Mucosa of gallbladder (tissue), 1 donor: ENCODE measurements around the gene HDGFL1. TPM values are rescaled to one million over a fixed set of nuclear protein-coding genes. Genes with fewer than 3 reads are reported as not detected.

Experiments used
- DNase-seq: peaks from one replicate; pipeline ENCODE4 v3.0.0-alpha.2; 2020; ENCODE audit warnings: low spot score
- total RNA-seq: library from RNA; stranded (reverse); gene quantifications from one replicate; pipeline ENCODE4 v1.2.1, GENCODE V29; 2021
- donor health status: DM: no; HTN: no; CAD: no.

HDGFL1 gene
- total RNA-seq, 1 donor from 2014 or later = not detected

DNA sequence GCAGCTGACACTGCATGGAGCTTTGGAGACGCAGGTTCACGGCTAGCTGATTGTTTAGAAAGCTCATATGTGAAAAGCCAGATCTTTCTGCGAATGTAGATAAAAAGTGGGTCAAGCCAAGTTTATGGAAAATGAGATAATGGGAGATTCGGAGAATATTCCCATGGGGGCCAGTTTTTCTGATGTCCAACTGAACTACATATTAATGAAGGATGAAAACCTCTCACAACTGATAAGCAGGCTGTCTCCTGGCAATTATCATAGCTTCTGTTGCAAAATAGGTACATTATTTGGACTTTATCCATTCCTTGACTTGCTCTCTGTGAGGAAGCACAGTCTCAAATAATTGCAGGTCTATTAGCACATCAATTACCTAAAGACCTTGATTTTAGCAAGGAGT lies 21.1 kb downstream of the HDGFL1 start:
- no peak for DNase-seq

DNA sequence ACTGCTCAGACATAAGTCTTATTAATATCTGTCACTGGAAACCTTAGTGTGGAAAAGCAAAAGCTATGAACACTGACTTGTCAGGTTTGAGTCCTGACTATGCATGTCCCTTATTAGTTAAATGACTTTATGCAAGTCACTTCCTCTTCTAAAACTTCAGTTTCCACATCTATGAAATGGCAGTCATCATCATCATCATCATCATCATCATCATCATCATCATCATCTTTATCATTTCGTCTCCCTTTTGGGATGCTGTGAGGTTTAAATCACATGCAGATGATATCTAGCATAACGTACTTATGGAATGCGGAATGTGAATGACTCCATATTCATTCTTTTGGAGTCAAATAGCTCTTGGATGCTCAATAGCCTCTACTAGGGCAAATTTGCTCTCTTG lies 24.5 kb downstream of the HDGFL1 start:
- no peak for DNase-seq

DNA sequence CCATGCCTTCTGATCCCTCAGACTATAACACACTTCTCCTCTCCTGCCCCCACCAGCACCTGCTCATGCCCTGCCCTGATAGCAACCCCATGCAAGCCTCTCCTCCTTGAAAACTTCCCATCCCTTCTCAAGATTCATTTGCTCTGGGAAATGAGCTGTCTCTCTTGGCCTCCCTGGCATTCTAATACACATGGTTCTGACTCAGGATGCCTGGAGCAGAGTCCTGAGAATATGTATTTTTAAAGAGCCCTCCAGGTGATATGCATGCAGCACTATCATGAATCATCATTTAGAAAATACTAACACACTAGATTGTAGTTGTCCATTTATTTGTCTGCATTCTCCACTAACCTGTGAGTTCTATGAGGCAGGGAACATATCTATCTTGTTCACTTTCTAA lies 26.6 kb downstream of the HDGFL1 start:
- DNase-seq = no peak

DNA sequence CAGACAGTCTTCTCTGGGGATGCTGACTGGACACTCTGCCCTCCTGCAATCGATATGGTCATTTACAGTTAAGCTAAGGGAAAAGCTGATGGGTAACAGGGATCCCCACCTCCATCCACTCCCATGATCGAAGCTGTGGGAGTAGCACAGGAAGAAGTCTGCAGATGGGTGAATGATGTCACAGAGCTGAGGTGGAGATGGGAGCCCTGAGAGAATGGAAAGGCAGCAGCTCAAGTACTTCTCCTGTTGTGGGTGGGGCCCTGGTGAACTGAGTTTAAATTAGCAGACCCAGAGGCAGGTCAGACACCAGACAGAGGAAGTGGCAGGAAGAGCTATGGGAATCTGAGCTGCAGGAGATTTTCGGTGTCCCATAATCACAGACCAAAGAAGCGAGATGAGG lies 29.0 kb downstream of the HDGFL1 start:
- no peak for DNase-seq

DNA sequence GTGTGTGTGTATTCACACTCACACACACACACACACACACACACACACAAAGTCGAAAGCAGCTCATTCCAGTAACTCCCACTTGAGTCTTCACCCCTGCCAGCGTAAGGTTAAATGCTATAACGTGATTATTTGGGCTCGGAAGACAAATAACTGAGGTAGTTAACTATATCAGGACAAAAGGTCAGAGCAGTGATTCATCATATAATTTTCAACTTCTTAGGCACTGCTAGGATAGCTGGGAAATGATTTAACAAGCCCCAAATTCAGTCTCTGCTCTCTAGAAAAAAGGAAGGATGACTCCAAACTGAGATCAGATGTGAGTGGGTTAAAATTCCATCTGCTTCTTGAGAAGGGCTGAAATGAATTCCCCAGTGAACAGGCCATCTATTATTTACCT lies 30.7 kb downstream of the HDGFL1 start:
- no peak for DNase-seq

DNA sequence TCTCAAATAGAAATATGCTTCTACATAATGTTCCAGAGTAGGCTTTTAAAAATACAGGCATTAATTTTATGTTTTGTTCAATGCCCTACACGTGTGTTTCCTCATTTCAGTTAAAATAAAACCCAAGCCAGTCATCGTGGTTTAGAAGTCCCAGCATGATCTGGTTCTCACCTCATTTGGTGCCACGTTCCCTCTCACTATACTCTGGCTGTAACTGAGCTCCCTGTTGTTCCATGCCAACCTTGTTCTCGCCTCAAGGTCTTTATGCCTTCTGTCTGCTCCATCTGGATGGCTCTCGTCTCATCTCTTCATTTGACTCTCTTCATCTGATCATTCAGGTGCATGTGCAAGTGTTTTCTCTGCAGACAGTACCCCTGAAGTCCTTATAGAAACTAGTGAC lies 32.6 kb downstream of the HDGFL1 start:
- DNase-seq = no peak

DNA sequence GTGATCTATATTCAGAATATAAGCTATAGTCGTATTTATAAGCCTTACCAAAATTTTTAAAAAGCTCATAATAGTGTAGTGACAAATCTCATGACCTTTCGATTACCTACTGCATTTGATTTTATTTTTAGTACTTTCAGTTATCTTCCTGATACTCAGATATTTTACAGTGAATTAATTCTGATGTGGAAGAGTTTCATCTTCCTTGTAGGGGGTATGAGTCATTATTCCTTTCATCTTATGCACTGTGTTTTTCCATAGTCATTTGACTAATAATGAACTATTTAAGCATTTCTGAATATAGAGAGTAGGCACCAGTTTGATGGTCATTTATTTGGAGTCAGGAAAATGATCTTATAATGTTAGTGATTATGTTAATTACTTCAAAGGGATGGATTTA lies 36.4 kb downstream of the HDGFL1 start:
- DNase-seq = no peak

DNA sequence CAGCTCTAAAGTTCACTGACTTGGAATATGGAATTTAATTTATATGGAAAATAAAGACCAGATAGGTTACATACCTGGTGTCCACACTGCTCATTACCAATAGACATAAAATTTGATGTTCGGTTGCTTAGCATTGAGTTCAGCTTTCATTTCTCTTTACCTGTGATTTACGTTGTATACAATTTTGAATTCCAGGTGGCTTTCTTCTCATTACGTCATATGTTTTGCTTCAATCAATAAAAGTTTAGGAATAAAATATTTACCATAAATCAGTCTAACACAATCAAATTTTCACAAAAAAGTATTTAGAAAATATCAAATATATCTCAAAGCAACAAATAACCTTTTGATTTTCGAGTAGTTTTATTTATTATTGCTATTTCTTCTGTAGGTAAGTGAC lies 40.8 kb downstream of the HDGFL1 start:
- DNase-seq = no peak

DNA sequence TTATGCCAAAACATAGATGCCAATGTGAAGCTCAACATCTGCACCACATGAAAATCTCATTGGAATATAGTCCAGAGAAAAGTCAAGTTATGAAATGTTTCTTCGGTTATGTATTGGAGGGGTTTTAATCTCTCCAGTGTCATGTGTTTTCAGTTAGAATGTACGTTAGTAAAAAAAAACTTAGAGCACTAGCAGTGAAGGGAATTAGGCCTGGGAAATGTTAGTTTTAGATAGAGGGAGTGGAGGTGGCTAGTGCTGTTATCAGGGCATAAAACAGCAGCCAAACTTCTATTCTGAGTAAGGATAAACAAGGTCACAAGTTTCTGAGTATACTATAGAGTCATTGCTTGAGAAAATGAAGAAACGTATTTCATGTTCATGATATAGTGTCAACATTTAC lies 42.9 kb downstream of the HDGFL1 start:
- no peak for DNase-seq

DNA sequence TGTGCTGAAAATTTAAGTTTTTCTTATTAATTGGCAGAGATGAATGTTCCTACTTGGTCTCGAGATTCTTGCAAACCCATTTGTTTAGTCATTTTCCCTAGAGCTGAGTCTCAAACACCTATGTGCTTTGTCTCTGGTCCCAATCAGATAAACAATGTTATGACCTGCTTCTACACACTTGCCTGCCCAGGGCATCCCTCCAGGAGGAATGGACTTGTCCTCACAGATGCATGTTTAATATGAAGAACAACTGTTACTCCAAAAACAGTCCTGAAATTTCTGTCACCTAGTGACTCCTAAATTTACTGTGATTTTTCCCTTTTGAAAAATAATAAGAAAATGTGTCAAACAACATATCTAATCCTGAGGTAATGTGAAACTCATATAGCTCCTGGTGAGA lies 43.7 kb downstream of the HDGFL1 start:
- DNase-seq = no peak

DNA sequence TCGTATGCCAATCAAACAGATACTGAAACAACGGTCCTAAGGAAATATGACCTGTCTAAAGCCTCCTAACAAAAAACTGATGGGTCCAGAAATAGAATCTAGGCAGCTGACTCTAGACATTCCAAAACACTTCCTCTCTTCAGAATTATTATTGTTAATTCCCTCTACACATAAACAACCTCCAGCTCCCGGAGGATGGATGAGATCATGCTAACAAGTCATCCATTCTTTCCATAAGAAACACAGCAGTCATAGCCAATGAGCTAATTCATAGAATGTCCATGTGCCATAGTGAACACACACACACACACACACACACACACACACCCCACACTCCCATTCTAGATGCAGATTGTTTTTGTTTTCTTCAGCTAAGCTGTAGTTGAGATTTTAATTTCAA lies 44.3 kb downstream of the HDGFL1 start:
- DNase-seq = no peak

DNA sequence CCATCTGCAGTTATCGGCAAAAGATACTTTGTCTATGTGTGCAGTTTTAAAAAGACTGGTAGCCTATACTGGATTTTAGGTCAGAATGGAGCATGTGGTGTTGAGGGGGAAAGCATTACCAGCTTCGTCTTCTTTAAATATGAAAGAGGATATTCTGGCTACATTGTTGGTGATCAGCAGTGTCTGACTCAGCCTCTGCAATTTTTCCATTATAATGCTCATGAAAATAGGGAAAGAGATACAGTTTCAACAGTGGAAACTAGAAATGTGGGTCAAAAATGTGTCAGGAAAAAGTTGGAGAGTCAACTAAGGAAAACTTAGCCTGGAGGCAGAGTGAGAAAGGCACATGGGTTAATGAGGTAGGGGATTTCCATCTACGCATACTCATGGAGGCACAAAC lies 45.2 kb downstream of the HDGFL1 start:
- no peak for DNase-seq

DNA sequence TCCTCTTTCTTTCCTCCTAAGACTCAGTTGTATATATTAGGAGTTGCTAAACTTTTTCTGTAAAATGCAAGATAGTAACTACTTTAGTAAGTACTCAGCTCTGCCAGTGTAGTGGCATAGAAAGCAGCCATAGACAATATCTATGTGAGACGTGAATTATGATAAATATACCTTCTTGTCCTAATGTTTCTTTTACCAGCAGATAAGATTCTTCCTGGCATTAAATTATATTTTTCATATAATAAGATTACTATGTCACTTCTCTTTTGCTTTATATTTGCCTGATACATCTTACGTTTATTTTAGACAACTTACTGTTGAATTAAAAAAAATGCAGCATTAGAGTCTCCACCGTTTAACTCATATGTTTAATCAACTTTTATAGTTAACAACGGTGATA lies 51.7 kb downstream of the HDGFL1 start:
- no peak for DNase-seq
